Caco-2 (cell line): ENCODE measurements around the gene HYAL1. TPM values are rescaled to one million over a fixed set of nuclear protein-coding genes. Genes with fewer than 3 reads are reported as not detected.
A peak's percentile ranks its signal among the peaks of the same experiment; 100 is the strongest.

ENCODE experiments used
- BruUV-seq: library from RNA; stranded (reverse); fragments of 400-500 nt; replicated peaks from 2 replicates; lab custom pipeline; 2021; lab: Mats Ljungman, UMichigan
- CTCF ChIA-PET: fragments of 300-600 bp; sonication (Branson Sonifier 250); formaldehyde crosslinking; loops from one replicate; lab custom pipeline; 2022; ENCODE audit warnings: antibody characterized with exemption; lab: Charles Lee
- POLR2A ChIA-PET: fragments of 300-600 bp; sonication (Branson Sonifier 250); formaldehyde crosslinking; loops from one replicate; lab custom pipeline; 2022; ENCODE audit warnings: antibody characterized with exemption; lab: Charles Lee
- DNase-seq, 2 experiments: peaks; one replicate each; pipeline versions ENCODE4 v3.0.0 to v3.0.0-alpha.2; 2020 to 2022
- H3K27me3 ChIP-seq: replicated peaks from 2 replicates; pipeline ENCODE4 v1.6.0; 2011; ENCODE audit warnings: low read length; ENCODE audit not compliant: control insufficient read depth, insufficient read depth
- H3K36me3 ChIP-seq: 2 replicates; pipeline ENCODE4 v1.5.1; 2011; ENCODE audit warnings: low read length; ENCODE audit not compliant: control insufficient read depth, insufficient read depth
- H3K4me1 ChIP-seq: fragments of 250-450 bp; sonication (Bioruptor Pico); 2 replicates; pipeline ENCODE4 v1.5.1; 2020; ENCODE audit warnings: mild to moderate bottlenecking
- H3K4me3 ChIP-seq: 2 replicates; pipeline ENCODE4 v1.5.1; 2011; ENCODE audit warnings: low read depth, mild to moderate bottlenecking, control low read depth, low read length
- H3K9me3 ChIP-seq: fragments of 250-450 bp; sonication (Bioruptor Pico); 2 replicates; pipeline ENCODE4 v1.5.1; 2020; ENCODE audit warnings: mild to moderate bottlenecking, moderate library complexity
- H3K27ac Mint-ChIP-seq: one replicate; pipeline ENCODE4 v1.8.0; 2022; ENCODE audit warnings: mixed read lengths; ENCODE audit not compliant: unreplicated experiment
- H3K27me3 Mint-ChIP-seq: one replicate; pipeline ENCODE4 v1.8.0; 2022; ENCODE audit warnings: mixed read lengths; ENCODE audit not compliant: insufficient read depth, unreplicated experiment
- H3K36me3 Mint-ChIP-seq: one replicate; pipeline ENCODE4 v1.8.0; 2022; ENCODE audit warnings: mild to moderate bottlenecking, mixed read lengths; ENCODE audit not compliant: insufficient read depth, unreplicated experiment
- H3K4me1 Mint-ChIP-seq: one replicate; pipeline ENCODE4 v1.8.0; 2022; ENCODE audit warnings: low read depth, mixed read lengths; ENCODE audit not compliant: unreplicated experiment
- H3K4me3 Mint-ChIP-seq: one replicate; pipeline ENCODE4 v1.8.0; 2022; ENCODE audit warnings: mild to moderate bottlenecking, moderate library complexity, mixed read lengths; ENCODE audit not compliant: unreplicated experiment
- H3K9me3 Mint-ChIP-seq: one replicate; pipeline ENCODE4 v1.8.0; 2022; ENCODE audit warnings: mixed read lengths; ENCODE audit not compliant: unreplicated experiment
- intact Hi-C: fragments of 100-400 bp; cut with micrococcal nuclease; formaldehyde crosslinking; loops from one replicate; pipeline ENCODE4 v1.10.0; 2022; ENCODE audit not compliant: unreplicated experiment
- total RNA-seq: library from RNA; stranded (reverse); gene quantifications from 2 replicates; pipeline ENCODE4 v1.2.3, GENCODE V29; 2022
- TF ChIP-seq, protein P1 (sequence below), 2 experiments: fragments of 200-600 bp in 1 of 2; IDR thresholded peaks; 1 replicate in 1 of 2; 2 replicates in 1 of 2; pipeline versions ENCODE4 v1.5.1 to v1.8.0; 2011 to 2022; ENCODE audit warnings: antibody characterized with exemption in 1 of 2, control low read depth in 1 of 2, inconsistent platforms in 1 of 2, low read depth in 1 of 2, low read length in 1 of 2, mild to moderate bottlenecking in 1 of 2, moderate library complexity in 1 of 2; ENCODE audit not compliant: insufficient read depth in 1 of 2, severe bottlenecking in 1 of 2, unreplicated experiment in 1 of 2

The HYAL1 gene
- total RNA-seq, 1 experiment from 2014 or later = 2.3 TPM

DNA sequence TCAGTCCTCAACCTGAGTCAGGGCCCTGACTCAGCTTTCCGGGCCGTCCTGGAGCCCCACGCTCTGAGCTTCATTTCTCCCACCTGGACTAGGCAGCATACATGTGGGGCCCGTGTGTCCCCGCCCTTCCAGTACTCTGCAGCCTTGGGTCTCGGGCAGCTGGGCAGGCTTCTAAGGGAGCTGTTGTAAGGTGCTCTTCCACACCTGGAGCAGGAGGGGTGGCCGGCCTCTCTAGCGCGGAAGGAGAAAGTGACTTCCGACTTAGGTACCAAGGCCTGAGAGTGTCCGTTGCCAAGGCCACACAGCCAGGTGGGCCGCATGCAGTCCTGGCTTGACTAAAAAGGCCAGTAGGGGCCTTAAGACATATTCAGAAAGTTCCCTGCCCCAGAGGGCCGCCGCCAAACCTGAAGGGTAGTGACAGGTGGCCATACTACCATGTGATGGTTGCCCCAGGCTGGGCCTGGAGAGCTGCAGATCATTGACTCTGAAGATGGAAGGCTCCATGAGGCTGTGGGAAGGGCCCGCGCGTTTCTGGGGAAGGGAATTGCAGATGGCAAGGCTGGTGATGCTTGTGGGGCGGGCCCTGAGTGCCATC, 43.8 kb downstream of the HYAL1 start:
- H3K27me3 ChIP-seq = no peaks in the 10 kb centered on the region
- Mint-ChIP-seq H3K27ac (peak overlapping the region; percentile 70), H3K27me3 (no peaks in the 10 kb centered on the region), H3K36me3 (peaks cover 25% of the 10 kb centered on the region), H3K4me1 (peaks cover 7% of the 10 kb centered on the region), H3K4me3 (peak overlapping the region; percentile 63), H3K9me3 (no peaks in the 10 kb centered on the region)
- ChIA-PET POLR2A (interaction anchor here (0.5 to 1.7 kb wide), 6 partner anchors 10 to 68 kb away, joined by 3 to 16 read pairs (median 4); partner anchors contain the start of genes GNAI2, HYAL3, IFRD2 and NAA80), CTCF (interaction anchor here (0.5 to 2.3 kb wide), 18 partner anchors 10 to 1569 kb away, joined by 3 to 10 read pairs (median 4); partner anchors contain the start of genes GNAI2, IFRD2 and SEMA3B)
- H3K4me1 ChIP-seq = peaks cover 29% of the 10 kb centered on the region
- BruUV-seq = no TSS peak
- no peak for DNase-seq
- peaks cover 5% of the 10 kb centered on the region; the same call in 1 of the 2 replicates for H3K36me3 ChIP-seq
- intact Hi-C loops = loop anchor here (1.0 kb wide), 2 partner anchors 14 to 65 kb away; no protein-coding TSS in a partner anchor
- TF ChIP-seq, protein P1, sequence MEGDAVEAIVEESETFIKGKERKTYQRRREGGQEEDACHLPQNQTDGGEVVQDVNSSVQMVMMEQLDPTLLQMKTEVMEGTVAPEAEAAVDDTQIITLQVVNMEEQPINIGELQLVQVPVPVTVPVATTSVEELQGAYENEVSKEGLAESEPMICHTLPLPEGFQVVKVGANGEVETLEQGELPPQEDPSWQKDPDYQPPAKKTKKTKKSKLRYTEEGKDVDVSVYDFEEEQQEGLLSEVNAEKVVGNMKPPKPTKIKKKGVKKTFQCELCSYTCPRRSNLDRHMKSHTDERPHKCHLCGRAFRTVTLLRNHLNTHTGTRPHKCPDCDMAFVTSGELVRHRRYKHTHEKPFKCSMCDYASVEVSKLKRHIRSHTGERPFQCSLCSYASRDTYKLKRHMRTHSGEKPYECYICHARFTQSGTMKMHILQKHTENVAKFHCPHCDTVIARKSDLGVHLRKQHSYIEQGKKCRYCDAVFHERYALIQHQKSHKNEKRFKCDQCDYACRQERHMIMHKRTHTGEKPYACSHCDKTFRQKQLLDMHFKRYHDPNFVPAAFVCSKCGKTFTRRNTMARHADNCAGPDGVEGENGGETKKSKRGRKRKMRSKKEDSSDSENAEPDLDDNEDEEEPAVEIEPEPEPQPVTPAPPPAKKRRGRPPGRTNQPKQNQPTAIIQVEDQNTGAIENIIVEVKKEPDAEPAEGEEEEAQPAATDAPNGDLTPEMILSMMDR (IDR thresholded peaks at IDR 0.05; ENCODE audit: insufficient read depth in 1 of 2, low read depth in 1 of 2, low read length in 1 of 2, severe bottlenecking in 1 of 2, unreplicated experiment in 1 of 2) = no peak
- no peaks in the 10 kb centered on the region for H3K9me3 ChIP-seq
- H3K4me3 ChIP-seq = peak overlapping the region; percentile 8; the same call in 1 of the 2 replicates

DNA sequence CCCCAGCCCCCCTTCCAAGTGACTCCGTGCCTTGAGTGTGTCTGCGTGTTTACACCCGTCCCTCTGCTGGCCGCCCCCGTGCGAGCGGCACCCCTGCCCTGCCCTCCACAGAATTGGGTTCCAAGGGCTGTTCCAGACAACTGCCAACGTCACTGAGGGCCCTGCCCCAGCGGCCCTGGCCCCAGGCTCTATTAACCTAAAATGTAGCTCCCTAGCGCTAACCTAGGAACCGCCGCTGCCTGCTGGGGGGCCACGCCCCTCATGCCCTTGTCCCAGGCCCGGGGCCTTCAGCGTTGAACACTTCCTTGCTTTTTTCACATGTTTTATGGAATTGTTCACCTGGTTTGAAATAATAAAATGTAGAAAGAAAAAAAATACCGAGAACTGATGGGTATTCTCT, 44.4 kb downstream of the HYAL1 start:
- POLR2A ChIA-PET = interaction anchor here (0.5 to 1.7 kb wide), 2 partner anchors 24 to 42 kb away, joined by 7 to 16 read pairs; partner anchors contain the start of gene GNAI2
- Histone ChIP-seq H3K36me3 (peaks cover 5% of the 10 kb centered on the region), H3K27me3 (no peaks in the 10 kb centered on the region), H3K4me3 (no peak overlapping the region), H3K9me3 (no peaks in the 10 kb centered on the region), H3K4me1 (peaks cover 25% of the 10 kb centered on the region)
- Mint-ChIP-seq H3K36me3 (peaks cover 20% of the 10 kb centered on the region), H3K4me3 (no peak overlapping the region), H3K27ac (peak overlapping the region; percentile 70), H3K9me3 (no peaks in the 10 kb centered on the region), H3K4me1 (peaks cover 3% of the 10 kb centered on the region), H3K27me3 (no peaks in the 10 kb centered on the region)
- intact Hi-C loops = no loop called here
- BruUV-seq = no TSS peak
- TF ChIP-seq, protein P1 (IDR thresholded peaks at IDR 0.05; ENCODE audit: insufficient read depth in 1 of 2, low read depth in 1 of 2, low read length in 1 of 2, severe bottlenecking in 1 of 2, unreplicated experiment in 1 of 2) = no peak
- CTCF ChIA-PET = interaction anchor here (0.6 to 2.3 kb wide), 8 partner anchors 10 to 140 kb away, joined by 3 to 10 read pairs (median 6); partner anchors contain the start of genes GNAI2 and SEMA3B
- no peak for DNase-seq

DNA sequence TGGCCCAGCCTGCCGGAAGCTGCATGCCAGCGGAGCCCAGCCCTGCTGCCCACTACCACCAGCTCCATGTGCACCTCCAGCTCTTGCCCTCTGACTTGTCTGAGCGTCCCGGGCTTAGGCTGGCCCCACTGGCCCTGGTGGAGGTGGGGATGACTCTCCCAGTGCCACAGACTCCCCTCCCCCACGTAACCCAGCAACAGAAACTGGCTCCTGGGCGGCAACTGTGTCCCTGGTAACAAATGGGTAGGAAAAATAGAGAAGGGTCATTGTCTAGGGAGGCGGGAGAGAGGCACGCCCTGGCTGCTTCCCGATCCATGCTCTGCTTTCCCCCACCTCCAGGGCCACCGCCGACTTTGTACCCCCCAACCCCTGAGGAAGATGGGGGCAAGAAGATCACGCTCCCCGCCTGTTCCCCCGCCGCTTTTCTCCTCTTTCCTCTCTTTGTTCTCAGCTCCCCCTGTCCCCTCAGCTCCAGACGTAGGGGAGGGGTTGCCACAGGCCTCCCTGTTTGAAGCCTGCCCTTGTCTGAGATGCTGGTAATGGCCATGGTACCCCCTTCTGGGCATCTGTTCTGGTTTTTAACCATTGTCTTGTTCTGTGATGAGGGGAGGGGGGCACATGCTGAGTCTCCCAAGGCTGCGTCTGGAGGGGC, 45.2 kb downstream of the HYAL1 start:
- ChIA-PET POLR2A (interaction anchor here (0.5 kb wide), 1 partner anchor 12 kb away, joined by 4 read pairs; no protein-coding TSS in a partner anchor), CTCF (interaction anchor here (0.6 to 1.2 kb wide), 4 partner anchors 16 to 139 kb away, joined by 3 to 6 read pairs (median 4); partner anchors contain the start of genes HYAL3 and NAA80)
- Histone ChIP-seq H3K4me3 (no peak overlapping the region), H3K9me3 (no peaks in the 10 kb centered on the region), H3K27me3 (no peaks in the 10 kb centered on the region), H3K4me1 (peaks cover 18% of the 10 kb centered on the region), H3K36me3 (peaks cover 5% of the 10 kb centered on the region)
- H3K4me3 Mint-ChIP-seq = no peak overlapping the region
- peak overlapping the region; percentile 70 for H3K27ac Mint-ChIP-seq
- H3K27me3 Mint-ChIP-seq = no peaks in the 10 kb centered on the region
- TF ChIP-seq, protein P1 (IDR thresholded peaks at IDR 0.05; ENCODE audit: insufficient read depth in 1 of 2, low read depth in 1 of 2, low read length in 1 of 2, severe bottlenecking in 1 of 2, unreplicated experiment in 1 of 2) = no peak
- BruUV-seq = no TSS peak
- intact Hi-C loops = no loop called here
- no peaks in the 10 kb centered on the region for H3K4me1 Mint-ChIP-seq
- H3K36me3 Mint-ChIP-seq = peaks cover 20% of the 10 kb centered on the region
- H3K9me3 Mint-ChIP-seq = no peaks in the 10 kb centered on the region
- no peak for DNase-seq
